ENCODE results near the gene FAM209B.

DNA sequence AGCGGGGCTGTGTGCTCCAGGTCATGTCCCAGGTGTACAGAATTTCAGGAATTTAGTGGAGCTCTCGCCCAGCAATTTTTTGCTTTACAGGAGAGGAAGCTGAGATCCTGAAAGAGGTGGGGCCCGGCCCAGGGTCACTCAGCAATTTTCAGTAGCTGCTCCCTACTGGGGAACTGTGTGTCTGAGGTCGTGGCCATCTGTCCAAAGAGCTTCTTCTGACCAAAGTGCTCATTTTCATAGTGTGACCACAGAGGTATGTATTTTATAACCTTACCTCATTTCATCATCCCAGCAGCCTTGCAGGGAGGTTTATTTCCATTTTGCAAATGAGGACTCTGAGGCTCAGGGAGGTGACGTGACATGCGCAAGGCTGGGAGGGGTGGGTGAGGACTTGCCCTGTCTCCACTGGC lies 46.3 kb downstream of the FAM209B start:
- TF ChIP-seq, protein P1, sequence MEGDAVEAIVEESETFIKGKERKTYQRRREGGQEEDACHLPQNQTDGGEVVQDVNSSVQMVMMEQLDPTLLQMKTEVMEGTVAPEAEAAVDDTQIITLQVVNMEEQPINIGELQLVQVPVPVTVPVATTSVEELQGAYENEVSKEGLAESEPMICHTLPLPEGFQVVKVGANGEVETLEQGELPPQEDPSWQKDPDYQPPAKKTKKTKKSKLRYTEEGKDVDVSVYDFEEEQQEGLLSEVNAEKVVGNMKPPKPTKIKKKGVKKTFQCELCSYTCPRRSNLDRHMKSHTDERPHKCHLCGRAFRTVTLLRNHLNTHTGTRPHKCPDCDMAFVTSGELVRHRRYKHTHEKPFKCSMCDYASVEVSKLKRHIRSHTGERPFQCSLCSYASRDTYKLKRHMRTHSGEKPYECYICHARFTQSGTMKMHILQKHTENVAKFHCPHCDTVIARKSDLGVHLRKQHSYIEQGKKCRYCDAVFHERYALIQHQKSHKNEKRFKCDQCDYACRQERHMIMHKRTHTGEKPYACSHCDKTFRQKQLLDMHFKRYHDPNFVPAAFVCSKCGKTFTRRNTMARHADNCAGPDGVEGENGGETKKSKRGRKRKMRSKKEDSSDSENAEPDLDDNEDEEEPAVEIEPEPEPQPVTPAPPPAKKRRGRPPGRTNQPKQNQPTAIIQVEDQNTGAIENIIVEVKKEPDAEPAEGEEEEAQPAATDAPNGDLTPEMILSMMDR (IDR thresholded peaks at IDR 0.05): no peak
- TF ChIP-seq POLR2A (IDR thresholded peaks at IDR 0.05): no peak
